GM12891 (cell line): ENCODE results near the gene KRT3.

Experiments used
- PAX5 ChIP-seq: IDR thresholded peaks from 2 replicates; pipeline ENCODE4 v1.6.1; 2011; ENCODE audit warnings: low read length, moderate library complexity, mild to moderate bottlenecking; ENCODE audit not compliant: insufficient read depth, severe bottlenecking
- POLR2A ChIP-seq: IDR thresholded peaks from 2 replicates; pipeline ENCODE4 v1.6.1; 2011; ENCODE audit warnings: low read depth, low read length, control low read depth
- POLR2AphosphoS5 ChIP-seq: IDR thresholded peaks from 2 replicates; pipeline ENCODE4 v1.6.1; 2011; ENCODE audit warnings: low read depth, low read length, control low read depth
- POU2F2 ChIP-seq: IDR thresholded peaks from 2 replicates; pipeline ENCODE4 v1.6.1; 2011; ENCODE audit warnings: low read depth, mild to moderate bottlenecking, control low read depth, low read length, moderate library complexity
- SPI1 ChIP-seq: IDR thresholded peaks from 2 replicates; pipeline ENCODE4 v1.6.1; 2011; ENCODE audit warnings: low read depth, low read length, control low read depth
- TAF1 ChIP-seq: IDR thresholded peaks from 2 replicates; pipeline ENCODE4 v1.6.1; 2011; ENCODE audit warnings: low read depth, low read length, control low read depth

GRCh38 chr12:52796429-52796794, 495 bp upstream of the KRT3 start:
- TF ChIP-seq POLR2A (no peak), POLR2AphosphoS5 (no peak), TAF1 (no peak), SPI1 (no peak), POU2F2 (no peak), PAX5 (no peak)
